ENCODE results near the gene CNTLN.
"Not testable (repeated sequence)": the region's sequence is repeated elsewhere in the genome, so short reads cannot be mapped to it uniquely, and the experiment has no call there.

The CNTLN gene

GRCh38 chr9:17246770-17247169 lies 111.9 kb downstream of the CNTLN start:
- H3K27me3 ChIP-seq (replicated peaks; ENCODE audit: control insufficient read depth, insufficient read depth, low read length): no peaks in the 10 kb centered on the region
- H3K4me3 ChIP-seq (replicated peaks; ENCODE audit: low read depth, low read length): no peak overlapping the region
- TF ChIP-seq CTCF (IDR thresholded peaks at IDR 0.05; ENCODE audit: insufficient read depth, low read length, poor library complexity, severe bottlenecking): no peak
- no peaks in the 10 kb centered on the region for H3K36me3 ChIP-seq (ENCODE audit: control insufficient read depth, insufficient read depth, low read length)
- DNase-seq (ENCODE audit: extremely low read depth, insufficient read length): no peak

DNA sequence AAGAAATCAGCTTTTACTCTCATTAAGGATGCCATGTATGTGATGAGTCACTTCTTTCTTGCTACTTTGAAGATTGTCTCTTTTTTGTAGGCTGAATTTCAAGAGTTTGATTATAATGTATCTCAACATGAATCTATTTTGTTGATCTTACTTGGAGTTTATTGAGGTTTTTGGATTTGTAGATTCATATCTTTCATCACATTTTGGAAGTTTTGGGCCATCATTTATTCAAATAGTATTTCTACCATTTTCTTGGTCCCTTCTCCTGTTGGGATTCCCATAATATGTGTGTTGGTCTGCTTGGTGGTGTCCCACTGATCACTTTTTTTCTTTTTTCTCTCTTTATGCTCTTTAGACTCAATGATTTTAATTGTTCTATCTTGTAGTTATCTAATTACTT lies 116.3 kb downstream of the CNTLN start:
- no peak for DNase-seq (ENCODE audit: extremely low read depth, insufficient read length)
- TF ChIP-seq CTCF (IDR thresholded peaks at IDR 0.05; ENCODE audit: insufficient read depth, low read length, poor library complexity, severe bottlenecking): no peak
- no peaks in the 10 kb centered on the region for H3K36me3 ChIP-seq (ENCODE audit: control insufficient read depth, insufficient read depth, low read length)
- H3K4me3 ChIP-seq (replicated peaks; ENCODE audit: low read depth, low read length): no peak overlapping the region
- no peaks in the 10 kb centered on the region for H3K27me3 ChIP-seq (replicated peaks; ENCODE audit: control insufficient read depth, insufficient read depth, low read length)

- H3K27me3 ChIP-seq (replicated peaks; ENCODE audit: control insufficient read depth, insufficient read depth, low read length); DNase-seq (ENCODE audit: extremely low read depth, insufficient read length); H3K36me3 ChIP-seq (ENCODE audit: control insufficient read depth, insufficient read depth, low read length); H3K4me3 ChIP-seq (replicated peaks; ENCODE audit: low read depth, low read length): not testable (repeated sequence)
These were observed 133.8 kb downstream of the CNTLN start for GRCh38 chr9:17268531-17269188.

GRCh38 chr9:17269799-17270198 lies 135.0 kb downstream of the CNTLN start:
- H3K36me3 ChIP-seq (ENCODE audit: control insufficient read depth, insufficient read depth, low read length): no peaks in the 10 kb centered on the region
- H3K4me3 ChIP-seq (replicated peaks; ENCODE audit: low read depth, low read length): no peak overlapping the region
- no peaks in the 10 kb centered on the region for H3K27me3 ChIP-seq (replicated peaks; ENCODE audit: control insufficient read depth, insufficient read depth, low read length)
- DNase-seq (ENCODE audit: extremely low read depth, insufficient read length): no peak
- no peak for TF ChIP-seq CTCF (IDR thresholded peaks at IDR 0.05; ENCODE audit: insufficient read depth, low read length, poor library complexity, severe bottlenecking)

GRCh38 chr9:17272536-17272935 lies 137.7 kb downstream of the CNTLN start:
- Histone ChIP-seq H3K36me3 (ENCODE audit: control insufficient read depth, insufficient read depth, low read length) (no peaks in the 10 kb centered on the region), H3K27me3 (replicated peaks; ENCODE audit: control insufficient read depth, insufficient read depth, low read length) (no peaks in the 10 kb centered on the region), H3K4me3 (replicated peaks; ENCODE audit: low read depth, low read length) (no peak overlapping the region)
- DNase-seq (ENCODE audit: extremely low read depth, insufficient read length): no peak
- TF ChIP-seq CTCF (IDR thresholded peaks at IDR 0.05; ENCODE audit: insufficient read depth, low read length, poor library complexity, severe bottlenecking): no peak

DNA sequence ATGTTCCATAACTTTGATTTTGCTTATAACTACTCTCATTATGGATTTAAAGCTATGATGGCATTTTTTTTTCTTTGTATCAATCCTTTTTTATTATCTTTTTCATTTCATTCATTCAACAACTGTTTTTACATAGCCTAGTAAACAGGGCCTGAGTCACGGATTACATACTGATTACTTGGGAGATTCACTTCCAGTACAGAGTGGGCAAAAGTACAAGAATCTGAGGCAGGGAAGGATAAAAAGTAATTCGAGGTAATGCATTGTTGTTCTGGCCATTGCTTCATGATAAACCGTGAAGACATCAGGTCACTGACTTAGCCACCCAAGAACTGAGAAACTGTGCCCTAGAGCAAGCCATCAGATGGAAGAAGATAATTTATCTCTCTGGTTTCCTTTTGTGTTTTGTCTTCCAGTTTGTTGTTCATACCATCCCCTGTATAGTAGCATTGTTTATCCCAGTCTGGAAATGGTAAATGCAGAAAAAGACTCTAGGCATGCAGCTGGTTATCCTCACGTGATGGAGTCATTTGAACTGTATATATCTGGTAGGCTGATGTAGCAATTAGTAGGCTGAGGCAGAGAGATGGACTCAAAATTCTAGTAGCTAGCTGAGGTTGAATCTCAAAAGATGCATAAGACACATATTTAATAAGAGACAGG lies 145.6 kb downstream of the CNTLN start:
- no peaks in the 10 kb centered on the region for H3K36me3 ChIP-seq (ENCODE audit: control insufficient read depth, insufficient read depth, low read length)
- no peak for TF ChIP-seq CTCF (IDR thresholded peaks at IDR 0.05; ENCODE audit: insufficient read depth, low read length, poor library complexity, severe bottlenecking)
- no peak overlapping the region for H3K4me3 ChIP-seq (replicated peaks; ENCODE audit: low read depth, low read length)
- no peak for DNase-seq (ENCODE audit: extremely low read depth, insufficient read length)
- no peaks in the 10 kb centered on the region for H3K27me3 ChIP-seq (replicated peaks; ENCODE audit: control insufficient read depth, insufficient read depth, low read length)

DNA sequence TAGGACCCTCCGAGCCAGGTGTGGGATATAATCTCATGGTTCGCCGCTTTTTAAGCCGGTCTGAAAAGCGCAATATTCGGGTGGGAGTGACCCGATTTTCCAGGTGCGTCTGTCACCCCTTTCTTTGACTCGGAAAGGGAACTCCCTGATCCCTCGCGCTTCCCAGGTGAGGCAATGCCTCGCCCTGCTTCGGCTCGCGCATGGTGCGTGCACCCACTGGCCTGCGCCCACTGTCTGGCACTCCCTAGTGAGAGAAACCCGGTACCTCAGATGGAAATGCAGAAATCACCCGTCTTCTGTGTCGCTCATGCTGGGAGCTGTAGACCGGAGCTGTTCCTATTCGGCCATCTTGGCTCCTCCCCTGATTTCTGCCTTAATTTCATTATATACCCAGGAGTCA lies 155.8 kb downstream of the CNTLN start:
- H3K36me3 ChIP-seq (ENCODE audit: control insufficient read depth, insufficient read depth, low read length); DNase-seq (ENCODE audit: extremely low read depth, insufficient read length): not testable (repeated sequence)

More for the DNA sequence above, 155.8 kb downstream of the CNTLN start:
- not testable (repeated sequence) for H3K4me3 ChIP-seq (replicated peaks; ENCODE audit: low read depth, low read length); H3K27me3 ChIP-seq (replicated peaks; ENCODE audit: control insufficient read depth, insufficient read depth, low read length)

All from GM06990 (cell line).